GM23338 (cell line): Measurements from ENCODE around the gene CNTNAP2. TPM values are rescaled to one million over a fixed set of nuclear protein-coding genes. Genes with fewer than 3 reads are reported as not detected.

Source experiments
- ATAC-seq: fragments of 200-7000 bp; cut with Tn5 transposase; 3 replicates; pipeline ENCODE4 v1.9.1; 2020
- DNase-seq: peaks from one replicate; pipeline ENCODE4 v3.0.0-alpha.2; 2015; ENCODE audit warnings: low spot score
- H2AFZ ChIP-seq: fragments of 200-600 bp; sonication (generic); 2 replicates; pipeline ENCODE4 v1.8.0; 2016; ENCODE audit warnings: antibody characterized with exemption, mild to moderate bottlenecking, moderate library complexity
- H3F3A ChIP-seq: fragments of 200-600 bp; sonication (generic); replicated peaks from 2 replicates; pipeline ENCODE4 v1.8.0; 2017; ENCODE audit warnings: antibody characterized with exemption, mixed run types, low read depth
- H3K27ac ChIP-seq: fragments of 200-600 bp; sonication (generic); 2 replicates; pipeline ENCODE4 v1.6.1; 2016; ENCODE audit warnings: low read depth
- H3K27me3 ChIP-seq: fragments of 200-600 bp; sonication (generic); 2 replicates; pipeline ENCODE4 v1.8.0; 2016; ENCODE audit warnings: mild to moderate bottlenecking, mixed run types, moderate library complexity; ENCODE audit not compliant: insufficient read depth
- H3K36me3 ChIP-seq: fragments of 200-600 bp; sonication (generic); 2 replicates; pipeline ENCODE4 v1.8.0; 2016; ENCODE audit warnings: mild to moderate bottlenecking; ENCODE audit not compliant: insufficient read depth
- H3K4me1 ChIP-seq: fragments of 200-600 bp; sonication (generic); 2 replicates; pipeline ENCODE4 v1.8.0; 2016; ENCODE audit warnings: mild to moderate bottlenecking, moderate library complexity; ENCODE audit not compliant: insufficient read depth
- H3K4me2 ChIP-seq: fragments of 200-600 bp; sonication (generic); 2 replicates; pipeline ENCODE4 v1.7.1; 2017; ENCODE audit warnings: mixed run types
- H3K4me3 ChIP-seq: fragments of 200-600 bp; sonication (generic); 2 replicates; pipeline ENCODE4 v1.6.1; 2016; ENCODE audit warnings: mixed run types
- H3K79me2 ChIP-seq: fragments of 200-600 bp; sonication (generic); replicated peaks from 2 replicates; pipeline ENCODE4 v1.8.0; 2017; ENCODE audit warnings: mild to moderate bottlenecking; ENCODE audit not compliant: insufficient read depth
- H3K9me2 ChIP-seq: fragments of 200-600 bp; sonication (generic); 2 replicates; pipeline ENCODE4 v1.8.0; 2017; ENCODE audit not compliant: insufficient read depth
- H4K20me1 ChIP-seq: fragments of 200-600 bp; sonication (generic); replicated peaks from 2 replicates; pipeline ENCODE4 v1.8.0; 2017; ENCODE audit warnings: mild to moderate bottlenecking; ENCODE audit not compliant: insufficient read depth
- H3K27ac Mint-ChIP-seq: 2 replicates; pipeline ENCODE4 v1.8.0; 2020; ENCODE audit warnings: inconsistent platforms, mild to moderate bottlenecking, moderate library complexity, mixed read lengths
- H3K27me3 Mint-ChIP-seq: 3 replicates; pipeline ENCODE4 v1.8.0; 2022; ENCODE audit warnings: low read depth, mild to moderate bottlenecking, moderate library complexity, mixed read lengths, inconsistent platforms; ENCODE audit not compliant: insufficient read depth, poor library complexity
- H3K36me3 Mint-ChIP-seq: 3 replicates; pipeline ENCODE4 v1.8.0; 2021; ENCODE audit warnings: low read depth, mild to moderate bottlenecking, inconsistent platforms, moderate library complexity, mixed read lengths
- H3K4me1 Mint-ChIP-seq: 3 replicates; pipeline ENCODE4 v1.8.0; 2020; ENCODE audit warnings: mild to moderate bottlenecking, inconsistent platforms, mixed read lengths
- H3K4me3 Mint-ChIP-seq: 3 replicates; pipeline ENCODE4 v1.8.0; 2021; ENCODE audit warnings: moderate library complexity, mild to moderate bottlenecking, inconsistent platforms, mixed read lengths
- H3K9me3 Mint-ChIP-seq: 3 replicates; pipeline ENCODE4 v1.8.0; 2020; ENCODE audit warnings: moderate library complexity, mild to moderate bottlenecking, inconsistent platforms, mixed read lengths
- CREB1 ChIP-seq: fragments of 250-450 bp; sonication (Bioruptor Pico); IDR thresholded peaks from 2 replicates; pipeline ENCODE4 v1.5.0; 2020; ENCODE audit warnings: low read depth, mild to moderate bottlenecking, moderate library complexity
- ETS1 ChIP-seq: IDR thresholded peaks from 2 replicates; pipeline ENCODE4 v1.6.1; 2016; ENCODE audit warnings: antibody characterized with exemption
- EZH2 ChIP-seq: fragments of 200-600 bp; sonication (generic); IDR thresholded peaks from one replicate; pipeline ENCODE4 v1.8.0; 2017; ENCODE audit warnings: antibody characterized with exemption, mild to moderate bottlenecking, low read depth; ENCODE audit not compliant: unreplicated experiment
- EZH2phosphoT487 ChIP-seq: fragments of 200-600 bp; sonication (generic); IDR thresholded peaks from one replicate; pipeline ENCODE4 v1.8.1; 2018; ENCODE audit warnings: antibody characterized with exemption; ENCODE audit not compliant: unreplicated experiment
- JUNB ChIP-seq: IDR thresholded peaks from one replicate; pipeline ENCODE4 v1.6.1; 2016; ENCODE audit warnings: antibody characterized with exemption; ENCODE audit not compliant: unreplicated experiment
- NANOG ChIP-seq: IDR thresholded peaks from 2 replicates; pipeline ENCODE4 v1.6.1; 2016; ENCODE audit warnings: antibody characterized with exemption, borderline replicate concordance
- POLR2AphosphoS5 ChIP-seq: IDR thresholded peaks from 2 replicates; pipeline ENCODE4 v1.6.1; 2016; ENCODE audit warnings: antibody characterized with exemption, low read depth
- STAT1 ChIP-seq: IDR thresholded peaks from one replicate; pipeline ENCODE4 v1.6.1; 2016; ENCODE audit warnings: antibody characterized with exemption; ENCODE audit not compliant: unreplicated experiment
- ZNF114 ChIP-seq: fragments of 250-450 bp; sonication (Bioruptor Pico); IDR thresholded peaks from 2 replicates; pipeline ENCODE4 v1.5.0; 2020; ENCODE audit warnings: mild to moderate bottlenecking, moderate library complexity
- ZNF331 ChIP-seq: fragments of 250-450 bp; sonication (Bioruptor Pico); IDR thresholded peaks from 2 replicates; pipeline ENCODE4 v1.5.0; 2020; ENCODE audit warnings: low read depth, mild to moderate bottlenecking, moderate library complexity
- ZNF462 ChIP-seq: fragments of 250-450 bp; sonication (Bioruptor Pico); IDR thresholded peaks from 2 replicates; pipeline ENCODE4 v1.5.0; 2020; ENCODE audit warnings: mild to moderate bottlenecking, moderate library complexity
- polyA plus RNA-seq: library from polyadenylated mRNA; unstranded; fragments of >200 nt; fragmentation: Nextera tagmentation; extraction: Ambion mirVana; gene quantifications from 2 replicates; pipeline ENCODE4 v1.2.1, GENCODE V29; 2016
- total RNA-seq: library from RNA; depleted of rRNA; stranded (reverse); fragments of >200 nt; shearing (Covaris generic); gene quantifications from 2 replicates; pipeline ENCODE4 v1.2.3, GENCODE V29; 2014
- TF ChIP-seq, protein P1 (sequence below), 2 experiments: fragments of 200-600 bp in 1 of 2; sonication (generic) in 1 of 2; conservative IDR thresholded peaks; 2 replicates each; pipeline versions ENCODE4 v1.5.1 to v1.6.1; 2016 to 2017; ENCODE audit warnings: antibody characterized with exemption in 2 of 2, low read depth in 2 of 2, mild to moderate bottlenecking in 2 of 2, moderate library complexity in 1 of 2
- TF ChIP-seq, protein P2 (sequence below): IDR thresholded peaks from one replicate; pipeline ENCODE4 v1.6.1; 2018; ENCODE audit warnings: antibody characterized with exemption; ENCODE audit not compliant: unreplicated experiment

Gene CNTNAP2
- total and polyA plus RNA-seq, 2 experiments from 2014 or later = 38.2 to 61.3 TPM

- no peaks in the 10 kb centered on the region for H3K79me2 ChIP-seq
- Mint-ChIP-seq H3K4me1 (peaks cover 5% of the 10 kb centered on the region), H3K36me3 (peaks cover 9% of the 10 kb centered on the region; the same call in 1 of the 3 replicates), H3K27me3 (no peaks in the 10 kb centered on the region), H3K9me3 (peaks cover 20% of the 10 kb centered on the region), H3K27ac (no peak overlapping the region), H3K4me3 (no peak overlapping the region)
- no peak for DNase-seq
- 0 out of 2 replicates have a peak, but pooled peaks cover 4% of the 10 kb centered on the region for H3K36me3 ChIP-seq
- H3K27ac ChIP-seq = no peak overlapping the region
- no peak overlapping the region for H3K4me3 ChIP-seq
- H2AFZ ChIP-seq = no peak overlapping the region
- TF ChIP-seq NANOG = no peak
- no peak for TF ChIP-seq ZNF114 (CRISPR knock-in tag)
- TF ChIP-seq STAT1 = no peak
- TF ChIP-seq, protein P1, sequence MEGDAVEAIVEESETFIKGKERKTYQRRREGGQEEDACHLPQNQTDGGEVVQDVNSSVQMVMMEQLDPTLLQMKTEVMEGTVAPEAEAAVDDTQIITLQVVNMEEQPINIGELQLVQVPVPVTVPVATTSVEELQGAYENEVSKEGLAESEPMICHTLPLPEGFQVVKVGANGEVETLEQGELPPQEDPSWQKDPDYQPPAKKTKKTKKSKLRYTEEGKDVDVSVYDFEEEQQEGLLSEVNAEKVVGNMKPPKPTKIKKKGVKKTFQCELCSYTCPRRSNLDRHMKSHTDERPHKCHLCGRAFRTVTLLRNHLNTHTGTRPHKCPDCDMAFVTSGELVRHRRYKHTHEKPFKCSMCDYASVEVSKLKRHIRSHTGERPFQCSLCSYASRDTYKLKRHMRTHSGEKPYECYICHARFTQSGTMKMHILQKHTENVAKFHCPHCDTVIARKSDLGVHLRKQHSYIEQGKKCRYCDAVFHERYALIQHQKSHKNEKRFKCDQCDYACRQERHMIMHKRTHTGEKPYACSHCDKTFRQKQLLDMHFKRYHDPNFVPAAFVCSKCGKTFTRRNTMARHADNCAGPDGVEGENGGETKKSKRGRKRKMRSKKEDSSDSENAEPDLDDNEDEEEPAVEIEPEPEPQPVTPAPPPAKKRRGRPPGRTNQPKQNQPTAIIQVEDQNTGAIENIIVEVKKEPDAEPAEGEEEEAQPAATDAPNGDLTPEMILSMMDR (conservative IDR thresholded peaks at IDR 0.05; ENCODE audit: low read depth in 2 of 2) = no peak
- no peak for TF ChIP-seq EZH2
- no peak for TF ChIP-seq JUNB
- TF ChIP-seq, protein P2, sequence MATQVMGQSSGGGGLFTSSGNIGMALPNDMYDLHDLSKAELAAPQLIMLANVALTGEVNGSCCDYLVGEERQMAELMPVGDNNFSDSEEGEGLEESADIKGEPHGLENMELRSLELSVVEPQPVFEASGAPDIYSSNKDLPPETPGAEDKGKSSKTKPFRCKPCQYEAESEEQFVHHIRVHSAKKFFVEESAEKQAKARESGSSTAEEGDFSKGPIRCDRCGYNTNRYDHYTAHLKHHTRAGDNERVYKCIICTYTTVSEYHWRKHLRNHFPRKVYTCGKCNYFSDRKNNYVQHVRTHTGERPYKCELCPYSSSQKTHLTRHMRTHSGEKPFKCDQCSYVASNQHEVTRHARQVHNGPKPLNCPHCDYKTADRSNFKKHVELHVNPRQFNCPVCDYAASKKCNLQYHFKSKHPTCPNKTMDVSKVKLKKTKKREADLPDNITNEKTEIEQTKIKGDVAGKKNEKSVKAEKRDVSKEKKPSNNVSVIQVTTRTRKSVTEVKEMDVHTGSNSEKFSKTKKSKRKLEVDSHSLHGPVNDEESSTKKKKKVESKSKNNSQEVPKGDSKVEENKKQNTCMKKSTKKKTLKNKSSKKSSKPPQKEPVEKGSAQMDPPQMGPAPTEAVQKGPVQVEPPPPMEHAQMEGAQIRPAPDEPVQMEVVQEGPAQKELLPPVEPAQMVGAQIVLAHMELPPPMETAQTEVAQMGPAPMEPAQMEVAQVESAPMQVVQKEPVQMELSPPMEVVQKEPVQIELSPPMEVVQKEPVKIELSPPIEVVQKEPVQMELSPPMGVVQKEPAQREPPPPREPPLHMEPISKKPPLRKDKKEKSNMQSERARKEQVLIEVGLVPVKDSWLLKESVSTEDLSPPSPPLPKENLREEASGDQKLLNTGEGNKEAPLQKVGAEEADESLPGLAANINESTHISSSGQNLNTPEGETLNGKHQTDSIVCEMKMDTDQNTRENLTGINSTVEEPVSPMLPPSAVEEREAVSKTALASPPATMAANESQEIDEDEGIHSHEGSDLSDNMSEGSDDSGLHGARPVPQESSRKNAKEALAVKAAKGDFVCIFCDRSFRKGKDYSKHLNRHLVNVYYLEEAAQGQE = no peak
- TF ChIP-seq EZH2phosphoT487 = no peak
- TF ChIP-seq ETS1 = no peak
- no peak for TF ChIP-seq POLR2AphosphoS5
- TF ChIP-seq ZNF331 (CRISPR knock-in tag) = no peak
- no peak for TF ChIP-seq ZNF462 (CRISPR knock-in tag)
- no peak for TF ChIP-seq CREB1 (CRISPR knock-in tag)
- no peaks in the 10 kb centered on the region for H3K27me3 ChIP-seq
- no peak overlapping the region for H3K4me2 ChIP-seq
- no peaks in the 10 kb centered on the region for H3F3A ChIP-seq
- no peaks in the 10 kb centered on the region for H4K20me1 ChIP-seq
- ATAC-seq = no peak
- H3K9me2 ChIP-seq = no peaks in the 10 kb centered on the region
- H3K4me1 ChIP-seq = no peaks in the 10 kb centered on the region
Observed at GRCh38 chr7:146902728-146903127, 786.1 kb downstream of the CNTNAP2 start.
